NT2/D1 (cell line): Measurements from ENCODE around the gene MNAT1.

Source experiments
- SUZ12 ChIP-seq: IDR thresholded peaks from 2 replicates; pipeline ENCODE4 v1.6.1; 2011; ENCODE audit not compliant: insufficient read length, insufficient read depth; ENCODE audit errors: extremely low read depth
- YY1 ChIP-seq: IDR thresholded peaks from 2 replicates; pipeline ENCODE4 v1.6.1; 2011; ENCODE audit not compliant: insufficient read length, insufficient read depth
- ZNF274 ChIP-seq: IDR thresholded peaks from 2 replicates; pipeline ENCODE4 v1.6.1; 2011; ENCODE audit warnings: mild to moderate bottlenecking, low read depth, low read length

DNA sequence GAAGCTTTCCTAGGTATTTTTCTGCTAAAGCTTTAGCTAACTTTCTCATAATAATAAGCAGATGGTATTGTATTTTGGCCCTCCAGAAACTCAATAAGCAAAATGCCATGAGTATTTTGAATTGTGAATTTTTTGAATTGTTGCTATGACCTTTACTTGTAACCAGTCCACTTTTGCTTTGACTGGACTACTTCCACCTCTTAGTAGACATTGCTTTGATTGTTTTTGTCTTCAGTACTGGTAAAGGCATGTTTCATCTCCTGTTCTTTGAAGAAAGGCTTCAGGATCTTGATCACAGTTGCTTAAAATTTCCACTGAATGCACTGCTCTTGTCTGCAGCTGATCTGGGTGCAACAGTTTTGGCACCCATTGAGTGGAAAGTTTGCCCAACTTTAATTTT, 144.0 kb downstream of the MNAT1 start:
- TF ChIP-seq YY1: no peak
- TF ChIP-seq ZNF274: no peak
- TF ChIP-seq SUZ12: no peak
